HL-60 (cell line): Measurements from ENCODE around the gene MAP3K5.

Source experiments
- DNase-seq, 2 experiments: peaks; one replicate each; pipeline ENCODE4 v3.0.0-alpha.2; 2010 to 2020; ENCODE audit warnings: low read depth in 1 of 2, low spot score in 1 of 2
- H3K27ac ChIP-seq: fragments of 250-450 bp; sonication (Bioruptor Pico); replicated peaks from 2 replicates; pipeline ENCODE4 v1.5.1; 2020; ENCODE audit warnings: mild to moderate bottlenecking, moderate library complexity
- H3K27me3 ChIP-seq: fragments of 250-450 bp; sonication (Bioruptor Pico); 2 replicates; pipeline ENCODE4 v1.5.1; 2021; ENCODE audit warnings: mild to moderate bottlenecking, moderate library complexity; ENCODE audit not compliant: insufficient read depth, poor library complexity, severe bottlenecking
- H3K4me3 ChIP-seq: replicated peaks from 2 replicates; pipeline ENCODE4 v1.5.1; 2011; ENCODE audit warnings: mild to moderate bottlenecking, control low read depth, low read length; ENCODE audit not compliant: insufficient read depth
- GABPA ChIP-seq: IDR thresholded peaks from 2 replicates; pipeline ENCODE4 v1.6.1; 2012; ENCODE audit warnings: low read depth
- POLR2AphosphoS5 ChIP-seq: IDR thresholded peaks from 2 replicates; pipeline ENCODE4 v1.6.1; 2012; ENCODE audit warnings: low read depth
- SPI1 ChIP-seq: IDR thresholded peaks from 2 replicates; pipeline ENCODE4 v1.6.1; 2012; ENCODE audit warnings: low read depth, mild to moderate bottlenecking, borderline replicate concordance
- TF ChIP-seq, protein P1 (sequence below): IDR thresholded peaks from 2 replicates; pipeline ENCODE4 v1.6.1; 2012; ENCODE audit warnings: low read depth; ENCODE audit not compliant: insufficient replicate concordance
- TF ChIP-seq, protein P2 (sequence below): IDR thresholded peaks from one replicate; pipeline ENCODE4 v1.5.1; 2011; ENCODE audit warnings: low read length, control low read depth, inconsistent platforms; ENCODE audit not compliant: insufficient read depth

MAP3K5 gene

DNA sequence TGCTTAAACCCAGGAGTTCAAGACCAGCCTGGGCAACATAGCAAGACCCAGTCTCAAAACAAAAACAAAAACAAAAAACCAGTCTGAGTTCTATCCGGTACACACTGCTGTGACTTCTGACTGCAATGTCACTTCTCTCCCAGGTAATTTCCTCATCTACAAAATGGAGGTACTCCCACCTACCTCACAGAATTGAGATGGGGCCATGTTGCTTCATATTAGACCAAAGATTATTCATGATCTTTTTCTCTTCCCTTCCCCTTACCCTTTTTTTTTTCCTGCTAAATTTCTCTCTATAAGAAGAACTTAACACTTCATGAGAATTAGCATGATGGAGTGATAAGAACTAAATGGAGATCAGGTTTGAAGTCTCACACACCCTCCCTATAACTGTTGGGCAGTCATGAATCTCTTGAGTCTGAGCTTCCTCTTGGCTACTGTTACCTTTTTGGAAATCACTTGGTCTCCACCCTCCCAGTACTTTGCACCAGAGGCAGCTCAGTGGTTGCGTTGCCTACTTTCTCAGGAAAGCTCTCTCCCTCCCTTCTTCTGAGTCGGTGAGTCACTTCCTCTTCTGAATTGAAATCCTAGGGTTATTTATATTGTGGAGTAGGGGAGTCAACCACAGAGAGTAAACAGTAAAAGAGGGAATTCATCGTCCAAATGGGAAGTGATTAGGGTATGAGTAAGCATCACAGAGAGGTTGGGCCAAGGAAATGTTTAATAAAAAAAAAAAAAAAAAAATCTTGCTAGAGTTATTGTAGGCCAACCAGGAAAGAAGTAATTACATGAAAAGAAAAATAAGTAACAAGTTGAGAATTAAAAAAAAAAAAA is 182.2 kb downstream of the MAP3K5 start:
- no peaks in the 10 kb centered on the region for H3K27me3 ChIP-seq
- DNase-seq: peak; percentile 81 to 96
- no peak overlapping the region for H3K27ac ChIP-seq
- no peak overlapping the region for H3K4me3 ChIP-seq
- TF ChIP-seq SPI1 (peak; percentile 92), POLR2AphosphoS5 (no peak)

DNA sequence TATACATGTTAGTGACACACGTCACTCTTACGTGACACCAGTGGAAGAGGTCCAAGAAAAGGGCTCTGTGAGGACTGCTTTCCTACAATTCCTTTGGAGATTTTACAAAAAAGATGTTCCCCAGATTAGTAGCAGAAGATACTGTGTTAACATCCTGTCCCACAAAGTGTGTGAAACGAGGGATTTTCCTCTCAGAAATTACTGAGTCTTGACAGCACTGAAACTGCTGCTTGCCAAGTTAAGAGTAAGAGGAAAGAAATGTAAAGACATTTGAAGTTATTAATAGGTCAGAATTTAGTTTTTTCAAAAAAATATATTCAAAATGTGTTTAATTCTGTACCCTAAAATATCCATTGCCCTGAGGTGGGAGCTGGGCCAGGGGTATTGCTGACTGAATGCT is 183.3 kb downstream of the MAP3K5 start:
- no peaks in the 10 kb centered on the region for H3K27me3 ChIP-seq
- no peak for DNase-seq
- H3K4me3 ChIP-seq: no peak overlapping the region
- H3K27ac ChIP-seq: no peak overlapping the region
- TF ChIP-seq, protein P1, sequence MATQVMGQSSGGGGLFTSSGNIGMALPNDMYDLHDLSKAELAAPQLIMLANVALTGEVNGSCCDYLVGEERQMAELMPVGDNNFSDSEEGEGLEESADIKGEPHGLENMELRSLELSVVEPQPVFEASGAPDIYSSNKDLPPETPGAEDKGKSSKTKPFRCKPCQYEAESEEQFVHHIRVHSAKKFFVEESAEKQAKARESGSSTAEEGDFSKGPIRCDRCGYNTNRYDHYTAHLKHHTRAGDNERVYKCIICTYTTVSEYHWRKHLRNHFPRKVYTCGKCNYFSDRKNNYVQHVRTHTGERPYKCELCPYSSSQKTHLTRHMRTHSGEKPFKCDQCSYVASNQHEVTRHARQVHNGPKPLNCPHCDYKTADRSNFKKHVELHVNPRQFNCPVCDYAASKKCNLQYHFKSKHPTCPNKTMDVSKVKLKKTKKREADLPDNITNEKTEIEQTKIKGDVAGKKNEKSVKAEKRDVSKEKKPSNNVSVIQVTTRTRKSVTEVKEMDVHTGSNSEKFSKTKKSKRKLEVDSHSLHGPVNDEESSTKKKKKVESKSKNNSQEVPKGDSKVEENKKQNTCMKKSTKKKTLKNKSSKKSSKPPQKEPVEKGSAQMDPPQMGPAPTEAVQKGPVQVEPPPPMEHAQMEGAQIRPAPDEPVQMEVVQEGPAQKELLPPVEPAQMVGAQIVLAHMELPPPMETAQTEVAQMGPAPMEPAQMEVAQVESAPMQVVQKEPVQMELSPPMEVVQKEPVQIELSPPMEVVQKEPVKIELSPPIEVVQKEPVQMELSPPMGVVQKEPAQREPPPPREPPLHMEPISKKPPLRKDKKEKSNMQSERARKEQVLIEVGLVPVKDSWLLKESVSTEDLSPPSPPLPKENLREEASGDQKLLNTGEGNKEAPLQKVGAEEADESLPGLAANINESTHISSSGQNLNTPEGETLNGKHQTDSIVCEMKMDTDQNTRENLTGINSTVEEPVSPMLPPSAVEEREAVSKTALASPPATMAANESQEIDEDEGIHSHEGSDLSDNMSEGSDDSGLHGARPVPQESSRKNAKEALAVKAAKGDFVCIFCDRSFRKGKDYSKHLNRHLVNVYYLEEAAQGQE: no peak
- TF ChIP-seq GABPA: no peak
- TF ChIP-seq, protein P2, sequence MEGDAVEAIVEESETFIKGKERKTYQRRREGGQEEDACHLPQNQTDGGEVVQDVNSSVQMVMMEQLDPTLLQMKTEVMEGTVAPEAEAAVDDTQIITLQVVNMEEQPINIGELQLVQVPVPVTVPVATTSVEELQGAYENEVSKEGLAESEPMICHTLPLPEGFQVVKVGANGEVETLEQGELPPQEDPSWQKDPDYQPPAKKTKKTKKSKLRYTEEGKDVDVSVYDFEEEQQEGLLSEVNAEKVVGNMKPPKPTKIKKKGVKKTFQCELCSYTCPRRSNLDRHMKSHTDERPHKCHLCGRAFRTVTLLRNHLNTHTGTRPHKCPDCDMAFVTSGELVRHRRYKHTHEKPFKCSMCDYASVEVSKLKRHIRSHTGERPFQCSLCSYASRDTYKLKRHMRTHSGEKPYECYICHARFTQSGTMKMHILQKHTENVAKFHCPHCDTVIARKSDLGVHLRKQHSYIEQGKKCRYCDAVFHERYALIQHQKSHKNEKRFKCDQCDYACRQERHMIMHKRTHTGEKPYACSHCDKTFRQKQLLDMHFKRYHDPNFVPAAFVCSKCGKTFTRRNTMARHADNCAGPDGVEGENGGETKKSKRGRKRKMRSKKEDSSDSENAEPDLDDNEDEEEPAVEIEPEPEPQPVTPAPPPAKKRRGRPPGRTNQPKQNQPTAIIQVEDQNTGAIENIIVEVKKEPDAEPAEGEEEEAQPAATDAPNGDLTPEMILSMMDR: no peak
- TF ChIP-seq POLR2AphosphoS5: no peak
- no peak for TF ChIP-seq SPI1

DNA sequence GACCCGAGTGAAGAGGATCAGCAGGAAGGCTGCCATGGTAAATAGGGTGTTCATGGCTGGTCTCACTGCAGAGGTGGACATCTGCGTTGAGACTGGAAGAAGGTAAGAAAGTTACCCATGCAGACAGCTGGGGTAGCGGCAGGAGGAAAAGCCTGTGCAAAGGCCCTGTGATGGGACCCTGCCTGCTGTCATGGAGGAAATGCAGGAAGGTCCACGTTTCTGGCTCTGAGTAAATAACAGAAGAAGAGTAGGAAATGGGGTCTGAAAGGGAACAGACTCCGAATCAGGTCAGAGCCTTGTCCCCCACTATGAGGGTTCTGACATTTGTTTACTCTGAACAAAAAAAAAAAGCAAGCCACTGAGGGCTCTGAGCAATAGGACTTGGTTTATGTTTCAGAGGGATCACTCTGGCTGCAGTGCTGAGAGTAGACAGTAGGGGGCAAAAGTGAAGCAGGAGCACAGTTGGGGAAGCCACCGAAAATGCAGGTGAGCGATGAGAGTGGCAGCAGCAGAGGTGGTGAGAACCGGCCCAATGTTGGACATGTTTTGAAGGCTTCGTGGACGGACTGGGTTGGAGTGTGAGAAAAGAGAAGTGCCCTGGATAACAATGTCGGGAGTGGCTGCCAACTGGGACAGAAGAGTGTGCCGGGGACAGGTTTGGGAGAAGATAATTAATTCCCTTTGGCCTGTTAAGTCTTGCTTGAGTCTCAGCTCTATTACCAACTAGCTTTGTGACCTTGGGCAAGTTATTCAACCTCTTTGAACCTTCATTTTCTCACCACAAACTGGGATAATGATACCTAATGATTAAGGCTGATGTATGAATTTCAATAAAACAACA is 184.1 kb downstream of the MAP3K5 start:
- peak; percentile 21 to 66 for DNase-seq

DNA sequence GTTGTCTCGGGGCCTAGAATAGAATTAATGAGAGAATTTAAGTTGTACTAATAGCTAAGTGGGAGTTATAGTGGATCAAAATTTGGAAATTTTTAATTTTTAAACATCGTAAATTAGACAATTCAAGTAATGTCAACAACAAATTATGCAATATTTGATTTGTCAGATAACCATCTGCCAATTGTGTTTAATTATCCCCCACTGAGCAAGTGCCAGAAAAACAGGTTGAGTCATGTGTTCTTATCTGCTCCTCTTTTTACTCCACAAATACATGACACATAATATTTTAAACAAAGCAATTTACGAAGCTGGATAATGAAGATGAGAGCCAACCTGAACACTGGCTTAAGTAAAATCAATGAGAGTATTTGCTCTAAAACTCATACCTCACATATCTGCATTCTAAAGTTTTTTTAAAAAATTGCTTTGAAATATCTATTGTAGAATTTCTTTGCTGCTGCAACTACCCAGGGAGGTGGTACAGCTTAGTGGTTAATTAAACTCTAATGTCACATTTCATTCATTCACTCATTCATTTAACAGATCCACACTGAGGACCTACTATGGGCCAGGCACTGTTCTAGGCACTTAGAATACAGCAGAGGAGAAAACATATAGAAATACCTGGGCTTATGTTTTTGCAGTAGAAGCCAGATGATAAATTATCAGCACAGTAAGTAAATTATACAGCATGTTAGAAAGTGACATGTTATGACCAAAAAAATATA is 184.9 kb downstream of the MAP3K5 start:
- no peak for TF ChIP-seq SPI1
- TF ChIP-seq GABPA: no peak
- no peak for TF ChIP-seq POLR2AphosphoS5
- TF ChIP-seq, protein P2: no peak
- TF ChIP-seq, protein P1: no peak
- Histone ChIP-seq H3K27ac (no peak overlapping the region), H3K27me3 (no peaks in the 10 kb centered on the region), H3K4me3 (no peak overlapping the region)
- peak in 1 of 2 experiments; percentile 13 for DNase-seq

More for the DNA sequence above, 184.1 kb downstream of the MAP3K5 start:
- H3K4me3 ChIP-seq: no peak overlapping the region
- no peaks in the 10 kb centered on the region for H3K27me3 ChIP-seq
- no peak for TF ChIP-seq POLR2AphosphoS5
- TF ChIP-seq, protein P2: peak; percentile 74
- H3K27ac ChIP-seq: no peak overlapping the region
